Smooth muscle cell (in vitro differentiated cells): ENCODE results near the gene SKI. TPM values are rescaled to one million over a fixed set of nuclear protein-coding genes. Genes with fewer than 3 reads are reported as not detected.
"Not testable (repeated sequence)": the region's sequence is repeated elsewhere in the genome, so short reads cannot be mapped to it uniquely, and the experiment has no call there.

Experiments
- DNase-seq: peaks from one replicate; lab custom pipeline; 2025; ENCODE audit not compliant: unreplicated experiment; lab: John Stamatoyannopoulos, UW
- H2AFZ ChIP-seq: fragments of 200-600 bp; sonication (generic); 2 replicates; pipeline ENCODE4 v1.6.0; 2016; ENCODE audit warnings: antibody characterized with exemption, low read depth, mild to moderate bottlenecking
- H3F3A ChIP-seq: fragments of 200-600 bp; sonication (generic); 2 replicates; pipeline ENCODE4 v1.6.0; 2017; ENCODE audit warnings: antibody characterized with exemption, low read depth
- H3K27ac ChIP-seq: fragments of 200-600 bp; sonication (generic); 2 replicates; pipeline ENCODE4 v1.5.1; 2016; ENCODE audit warnings: low read depth, mild to moderate bottlenecking
- H3K27me3 ChIP-seq: fragments of 200-600 bp; sonication (generic); 2 replicates; pipeline ENCODE4 v1.6.1; 2016; ENCODE audit warnings: low read depth, mild to moderate bottlenecking
- H3K36me3 ChIP-seq: fragments of 200-600 bp; sonication (generic); 2 replicates; pipeline ENCODE4 v1.5.1; 2016; ENCODE audit warnings: low read depth
- H3K4me1 ChIP-seq: fragments of 200-600 bp; sonication (generic); 2 replicates; pipeline ENCODE4 v1.5.1; 2016; ENCODE audit warnings: low read depth
- H3K4me2 ChIP-seq: fragments of 200-600 bp; sonication (generic); 2 replicates; pipeline ENCODE4 v1.6.0; 2016; ENCODE audit warnings: mild to moderate bottlenecking
- H3K4me3 ChIP-seq: fragments of 200-600 bp; sonication (generic); 2 replicates; pipeline ENCODE4 v1.5.1; 2016; ENCODE audit warnings: mild to moderate bottlenecking
- H3K79me2 ChIP-seq: fragments of 200-600 bp; sonication (generic); 2 replicates; pipeline ENCODE4 v1.6.0; 2016; ENCODE audit warnings: low read depth, mild to moderate bottlenecking
- H3K9ac ChIP-seq: fragments of 200-600 bp; sonication (generic); 2 replicates; pipeline ENCODE4 v1.6.0; 2016; ENCODE audit warnings: low read depth
- H3K9me3 ChIP-seq: fragments of 200-600 bp; sonication (generic); replicated peaks from 2 replicates; pipeline ENCODE4 v1.5.1; 2016; ENCODE audit warnings: low read depth
- H4K20me1 ChIP-seq: fragments of 200-600 bp; sonication (generic); 2 replicates; pipeline ENCODE4 v1.6.0; 2016; ENCODE audit warnings: low read depth
- WGBS: methylation state at CpG from one replicate; pipeline ENCODE4 v1.1.7; 2016; ENCODE audit warnings: low lambda C conversion rate; 5-methylcytosine and 5-hydroxymethylcytosine counted together
- polyA plus RNA-seq: library from polyadenylated mRNA; unstranded; fragments of >200 nt; fragmentation: Nextera tagmentation; extraction: Ambion mirVana; gene quantifications from 2 replicates; pipeline ENCODE4 v1.2.1, GENCODE V29; 2016
- total RNA-seq: library from RNA; depleted of rRNA; stranded (reverse); fragments of >200 nt; gene quantifications from 2 replicates; pipeline ENCODE4 v1.2.3, GENCODE V29; 2014
- TF ChIP-seq, protein P1 (sequence below): fragments of 200-600 bp; sonication (generic); IDR thresholded peaks from 2 replicates; pipeline ENCODE4 v1.5.1; 2017; ENCODE audit warnings: borderline replicate concordance, mild to moderate bottlenecking, antibody characterized with exemption; ENCODE audit not compliant: insufficient read depth, poor library complexity, severe bottlenecking

Gene SKI
- total and polyA plus RNA-seq, 2 experiments from 2014 or later: 4.2 to 19.6 TPM

DNA sequence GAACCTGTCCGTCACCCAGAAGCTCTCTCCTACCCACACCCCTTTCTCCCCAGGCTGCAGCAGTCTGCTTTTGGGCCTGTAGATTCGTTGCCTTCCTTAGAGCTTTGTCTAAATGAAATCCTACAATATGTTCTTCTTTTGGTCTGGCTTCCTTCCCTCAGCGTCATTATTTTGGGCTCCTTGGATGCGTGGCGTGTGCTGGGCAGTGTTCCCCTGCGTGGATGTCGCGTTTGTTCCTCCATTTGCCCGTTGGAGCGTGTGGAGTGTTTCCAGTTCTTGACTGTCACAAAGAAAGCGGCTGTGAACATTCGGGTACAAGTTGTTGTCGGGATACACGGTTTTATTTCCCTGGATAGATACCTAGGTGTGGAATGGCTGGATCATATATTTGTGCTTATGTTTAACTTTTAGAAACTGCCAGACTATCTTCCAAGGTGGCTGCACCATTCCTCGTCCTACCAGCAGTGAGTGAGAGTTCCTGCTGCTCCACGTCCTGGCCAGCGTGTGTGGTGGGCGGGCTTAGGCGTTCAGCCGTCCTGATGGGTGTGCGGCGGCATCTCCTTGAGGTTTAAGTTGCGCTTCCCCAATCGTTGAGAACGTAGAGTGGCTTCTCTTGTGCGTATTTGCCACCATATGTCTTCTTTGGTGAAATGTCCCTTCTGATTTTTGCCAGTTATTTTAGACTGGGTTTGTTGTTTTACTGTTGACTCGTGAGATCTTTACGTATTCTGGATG is 31.7 kb downstream of the SKI start:
- H3K4me1 ChIP-seq: no peaks in the 10 kb centered on the region
- H3K4me2 ChIP-seq: no peak overlapping the region
- no peak for DNase-seq
- H3K9me3 ChIP-seq: no peaks in the 10 kb centered on the region
- TF ChIP-seq, protein P1, sequence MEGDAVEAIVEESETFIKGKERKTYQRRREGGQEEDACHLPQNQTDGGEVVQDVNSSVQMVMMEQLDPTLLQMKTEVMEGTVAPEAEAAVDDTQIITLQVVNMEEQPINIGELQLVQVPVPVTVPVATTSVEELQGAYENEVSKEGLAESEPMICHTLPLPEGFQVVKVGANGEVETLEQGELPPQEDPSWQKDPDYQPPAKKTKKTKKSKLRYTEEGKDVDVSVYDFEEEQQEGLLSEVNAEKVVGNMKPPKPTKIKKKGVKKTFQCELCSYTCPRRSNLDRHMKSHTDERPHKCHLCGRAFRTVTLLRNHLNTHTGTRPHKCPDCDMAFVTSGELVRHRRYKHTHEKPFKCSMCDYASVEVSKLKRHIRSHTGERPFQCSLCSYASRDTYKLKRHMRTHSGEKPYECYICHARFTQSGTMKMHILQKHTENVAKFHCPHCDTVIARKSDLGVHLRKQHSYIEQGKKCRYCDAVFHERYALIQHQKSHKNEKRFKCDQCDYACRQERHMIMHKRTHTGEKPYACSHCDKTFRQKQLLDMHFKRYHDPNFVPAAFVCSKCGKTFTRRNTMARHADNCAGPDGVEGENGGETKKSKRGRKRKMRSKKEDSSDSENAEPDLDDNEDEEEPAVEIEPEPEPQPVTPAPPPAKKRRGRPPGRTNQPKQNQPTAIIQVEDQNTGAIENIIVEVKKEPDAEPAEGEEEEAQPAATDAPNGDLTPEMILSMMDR: no peak
- WGBS: 92% methylated on average over 28 of the region's 28 CpGs
- H3K79me2 ChIP-seq: peaks cover 100% of the 10 kb centered on the region
- no peak overlapping the region for H3K9ac ChIP-seq
- no peak overlapping the region for H3K27ac ChIP-seq
- no peaks in the 10 kb centered on the region for H3K36me3 ChIP-seq
- no peak overlapping the region for H2AFZ ChIP-seq
- H3K27me3 ChIP-seq: no peaks in the 10 kb centered on the region
- H4K20me1 ChIP-seq: peaks cover 100% of the 10 kb centered on the region
- H3F3A ChIP-seq: peaks cover 15% of the 10 kb centered on the region
- H3K4me3 ChIP-seq: no peak overlapping the region

DNA sequence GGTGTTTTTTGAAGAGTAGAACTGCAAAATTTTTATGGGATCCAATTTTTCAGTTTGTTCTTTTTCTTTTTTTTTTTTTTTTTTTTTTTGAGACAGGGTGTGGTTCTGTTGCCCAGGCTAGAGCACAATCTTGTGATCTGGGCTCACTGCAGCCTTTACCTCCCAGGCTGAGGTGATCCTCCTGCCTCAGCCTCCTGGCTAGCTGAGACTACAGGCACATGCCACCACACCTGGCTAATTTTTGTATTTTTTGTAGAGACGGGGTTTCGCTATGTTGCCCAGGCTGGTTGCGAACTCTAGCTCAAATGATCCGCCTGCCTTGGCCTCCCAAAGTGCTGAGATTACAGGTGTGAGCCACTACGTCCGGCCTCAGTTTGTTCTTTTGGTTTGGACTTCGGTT is 32.4 kb downstream of the SKI start:
- not testable (repeated sequence) for H3K4me3 ChIP-seq, H3K36me3 ChIP-seq, DNase-seq, H3K27me3 ChIP-seq, H3K4me2 ChIP-seq, H3K4me1 ChIP-seq, H3K27ac ChIP-seq, H3K9ac ChIP-seq, H3K9me3 ChIP-seq, H2AFZ ChIP-seq
- H3F3A ChIP-seq: peaks cover 15% of the 10 kb centered on the region
- H4K20me1 ChIP-seq: peaks cover 100% of the 10 kb centered on the region
- peaks cover 100% of the 10 kb centered on the region for H3K79me2 ChIP-seq
- 94% methylated on average over 7 of the region's 7 CpGs for WGBS

DNA sequence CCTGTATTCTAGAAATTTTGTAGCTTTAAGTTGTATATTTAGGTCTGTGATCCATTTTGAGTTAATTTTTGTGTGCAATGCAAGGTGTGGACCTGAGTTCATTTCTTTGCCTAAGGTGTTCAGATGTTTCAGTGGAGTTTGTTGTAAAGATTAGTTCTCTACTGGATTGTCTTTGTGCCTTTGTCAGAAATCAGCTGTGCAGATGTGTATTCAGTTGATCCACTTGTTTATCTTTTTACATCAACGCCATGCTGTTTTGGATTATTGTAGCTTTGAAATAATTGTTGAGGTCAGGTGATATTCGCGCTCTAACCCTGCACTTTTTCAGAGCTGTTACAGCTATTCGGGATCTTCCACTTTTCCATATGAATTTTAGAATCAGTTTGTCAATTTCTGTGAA is 32.8 kb downstream of the SKI start:
- peaks cover 100% of the 10 kb centered on the region for H4K20me1 ChIP-seq
- 91% methylated on average over 4 of the region's 4 CpGs for WGBS

DNA sequence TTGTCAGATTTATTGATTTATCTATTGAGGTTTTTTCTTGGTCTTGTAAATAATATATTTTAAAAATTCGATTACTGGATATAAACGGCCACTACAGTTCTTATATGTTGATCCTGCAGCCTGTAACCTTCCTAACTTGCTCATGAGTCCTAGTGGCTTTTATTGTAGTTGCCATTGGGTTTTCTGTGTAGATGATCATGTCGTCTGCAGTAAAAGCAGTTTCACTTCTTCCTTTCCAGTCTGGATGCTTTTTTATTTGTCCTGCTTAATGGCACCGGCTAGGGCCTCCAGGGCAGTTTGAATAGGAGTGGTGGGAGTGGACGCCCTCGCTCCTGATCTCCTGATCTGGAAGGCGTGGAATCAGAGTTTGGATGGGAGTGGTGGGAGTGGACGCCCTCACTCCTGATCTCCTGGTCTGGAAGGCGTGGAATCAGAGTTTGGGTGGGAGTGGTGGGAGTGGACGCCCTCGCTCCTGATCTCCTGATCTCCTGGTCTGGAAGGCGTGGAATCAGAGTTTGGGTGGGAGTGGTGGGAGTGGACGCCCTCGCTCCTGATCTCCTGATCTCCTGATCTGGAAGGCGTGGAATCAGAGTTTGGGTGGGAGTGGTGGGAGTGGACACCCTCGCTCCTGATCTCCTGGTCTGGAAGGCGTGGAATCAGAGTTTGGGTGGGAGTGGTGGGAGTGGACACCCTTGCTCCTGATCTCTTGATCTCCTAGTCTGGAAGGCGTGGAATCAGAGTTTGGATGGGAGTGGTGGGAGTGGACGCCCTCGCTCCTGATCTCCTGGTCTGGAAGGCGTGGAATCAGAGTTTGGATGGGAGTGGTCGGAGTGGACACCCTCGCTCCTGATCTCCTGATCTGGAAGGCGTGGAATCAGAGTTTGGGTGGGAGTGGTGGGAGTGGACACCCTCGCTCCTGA is 33.6 kb downstream of the SKI start:
- H3F3A ChIP-seq, H3K9ac ChIP-seq, H3K27ac ChIP-seq, H2AFZ ChIP-seq, H3K4me2 ChIP-seq, DNase-seq, H3K9me3 ChIP-seq, H3K36me3 ChIP-seq, H3K27me3 ChIP-seq, H3K4me3 ChIP-seq, H3K4me1 ChIP-seq: not testable (repeated sequence)
- peaks cover 100% of the 10 kb centered on the region for H3K79me2 ChIP-seq
- H4K20me1 ChIP-seq: peaks cover 100% of the 10 kb centered on the region
- WGBS: 95% methylated on average over 19 of the region's 25 CpGs

More for the DNA sequence above, 32.8 kb downstream of the SKI start:
- H3K27ac ChIP-seq: no peak overlapping the region
- H3K9ac ChIP-seq: no peak overlapping the region
- no peak overlapping the region for H3K4me2 ChIP-seq
- H3F3A ChIP-seq: peaks cover 12% of the 10 kb centered on the region
- TF ChIP-seq, protein P1: no peak
- DNase-seq: no peak
- H3K4me3 ChIP-seq: no peak overlapping the region
- peaks cover 100% of the 10 kb centered on the region for H3K79me2 ChIP-seq
- no peaks in the 10 kb centered on the region for H3K9me3 ChIP-seq
- H3K27me3 ChIP-seq: no peaks in the 10 kb centered on the region
- H3K36me3 ChIP-seq: no peaks in the 10 kb centered on the region
- H2AFZ ChIP-seq: no peak overlapping the region
- no peaks in the 10 kb centered on the region for H3K4me1 ChIP-seq
